ENCODE results near the gene CNTNAP2. TPM values are rescaled to one million over a fixed set of nuclear protein-coding genes. Genes with fewer than 3 reads are reported as not detected.

CNTNAP2 gene
- total RNA-seq, 2 experiments from 2014 or later, result 0.28 TPM; not detected in 1

GRCh38 chr7:148084138-148084537 lies 1967.5 kb downstream of the CNTNAP2 start:
- no peaks in the 10 kb centered on the region for H3K36me3 ChIP-seq (ENCODE audit: insufficient read depth, low read length)
- no peak for TF ChIP-seq EZH2phosphoT487 (IDR thresholded peaks at IDR 0.05; ENCODE audit: borderline replicate concordance, low read depth, low read length)
- TF ChIP-seq, protein P1, sequence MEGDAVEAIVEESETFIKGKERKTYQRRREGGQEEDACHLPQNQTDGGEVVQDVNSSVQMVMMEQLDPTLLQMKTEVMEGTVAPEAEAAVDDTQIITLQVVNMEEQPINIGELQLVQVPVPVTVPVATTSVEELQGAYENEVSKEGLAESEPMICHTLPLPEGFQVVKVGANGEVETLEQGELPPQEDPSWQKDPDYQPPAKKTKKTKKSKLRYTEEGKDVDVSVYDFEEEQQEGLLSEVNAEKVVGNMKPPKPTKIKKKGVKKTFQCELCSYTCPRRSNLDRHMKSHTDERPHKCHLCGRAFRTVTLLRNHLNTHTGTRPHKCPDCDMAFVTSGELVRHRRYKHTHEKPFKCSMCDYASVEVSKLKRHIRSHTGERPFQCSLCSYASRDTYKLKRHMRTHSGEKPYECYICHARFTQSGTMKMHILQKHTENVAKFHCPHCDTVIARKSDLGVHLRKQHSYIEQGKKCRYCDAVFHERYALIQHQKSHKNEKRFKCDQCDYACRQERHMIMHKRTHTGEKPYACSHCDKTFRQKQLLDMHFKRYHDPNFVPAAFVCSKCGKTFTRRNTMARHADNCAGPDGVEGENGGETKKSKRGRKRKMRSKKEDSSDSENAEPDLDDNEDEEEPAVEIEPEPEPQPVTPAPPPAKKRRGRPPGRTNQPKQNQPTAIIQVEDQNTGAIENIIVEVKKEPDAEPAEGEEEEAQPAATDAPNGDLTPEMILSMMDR (conservative IDR thresholded peaks at IDR 0.05; ENCODE audit: low read length), result peak; percentile 79
- POLR2A ChIA-PET, result no interaction called here
- peak; percentile 36 for DNase-seq (ENCODE audit: low spot score)
- H3K4me1 ChIP-seq (ENCODE audit: insufficient read depth, low read length, poor library complexity, severe bottlenecking), result no peaks in the 10 kb centered on the region
- BruUV-seq (replicated peaks), result no TSS peak
- H3K27ac ChIP-seq (ENCODE audit: low read depth, low read length, poor library complexity, severe bottlenecking), result no peak overlapping the region
- CTCF ChIA-PET (ENCODE audit: unreplicated experiment), result no interaction called here
- intact Hi-C loops (cut with micrococcal nuclease; ENCODE audit: unreplicated experiment), result loop anchor here (5.0 kb wide), 1 partner anchor 837 kb away; no protein-coding TSS in a partner anchor
- H4K20me1 ChIP-seq (ENCODE audit: insufficient read depth, low read length), result no peaks in the 10 kb centered on the region
- H2AFZ ChIP-seq (ENCODE audit: low read length), result no peak overlapping the region
- H3K79me2 ChIP-seq (ENCODE audit: insufficient read depth, low read depth, low read length), result no peaks in the 10 kb centered on the region
- no peaks in the 10 kb centered on the region for H3K9me3 ChIP-seq (ENCODE audit: low read length)
- H3K4me3 ChIP-seq (ENCODE audit: low read depth, low read length, poor library complexity, severe bottlenecking), result no peak overlapping the region
- no peaks in the 10 kb centered on the region for H3K9me2 ChIP-seq (ENCODE audit: insufficient read depth, low read length)
- no peak overlapping the region for H3K4me2 ChIP-seq (ENCODE audit: low read length)

DNA sequence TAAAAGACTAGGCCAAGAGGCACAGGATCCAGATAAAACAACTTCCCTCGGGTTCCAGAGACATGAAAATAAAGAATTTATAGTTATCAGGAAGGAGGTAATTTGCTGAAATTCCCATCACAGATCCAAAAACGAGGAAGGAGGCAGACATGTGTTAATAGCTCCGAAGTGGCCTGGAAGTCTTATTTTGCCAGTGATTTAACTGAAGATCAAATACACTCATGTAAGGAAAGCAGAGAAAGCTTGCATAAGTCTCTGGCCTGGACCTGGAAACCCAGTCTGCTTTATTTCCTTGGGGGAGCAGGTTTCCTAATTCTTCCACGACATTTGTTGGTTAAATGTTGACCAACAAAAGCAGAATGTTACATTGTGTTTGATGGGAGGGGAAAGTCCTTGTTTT lies 1975.3 kb downstream of the CNTNAP2 start:
- POLR2A ChIA-PET, result no interaction called here
- no peak for DNase-seq (ENCODE audit: low spot score)
- no peaks in the 10 kb centered on the region for H4K20me1 ChIP-seq (ENCODE audit: insufficient read depth, low read length)
- no peaks in the 10 kb centered on the region for H3K36me3 ChIP-seq (ENCODE audit: insufficient read depth, low read length)
- no peaks in the 10 kb centered on the region for H3K9me2 ChIP-seq (ENCODE audit: insufficient read depth, low read length)
- H3K4me2 ChIP-seq (ENCODE audit: low read length), result no peak overlapping the region
- H3K79me2 ChIP-seq (ENCODE audit: insufficient read depth, low read depth, low read length), result no peaks in the 10 kb centered on the region
- intact Hi-C loops (cut with micrococcal nuclease; ENCODE audit: unreplicated experiment), result no loop called here
- no peaks in the 10 kb centered on the region for H3K9me3 ChIP-seq (ENCODE audit: low read length)
- no peaks in the 10 kb centered on the region for H3K4me1 ChIP-seq (ENCODE audit: insufficient read depth, low read length, poor library complexity, severe bottlenecking)
- no TSS peak for BruUV-seq (replicated peaks)
- H3K4me3 ChIP-seq (ENCODE audit: low read depth, low read length, poor library complexity, severe bottlenecking), result no peak overlapping the region
- CTCF ChIA-PET (ENCODE audit: unreplicated experiment), result no interaction called here
- no peak overlapping the region for H2AFZ ChIP-seq (ENCODE audit: low read length)
- no peak overlapping the region for H3K27ac ChIP-seq (ENCODE audit: low read depth, low read length, poor library complexity, severe bottlenecking)
- TF ChIP-seq EZH2phosphoT487 (IDR thresholded peaks at IDR 0.05; ENCODE audit: borderline replicate concordance, low read depth, low read length), result no peak
- TF ChIP-seq, protein P1 (conservative IDR thresholded peaks at IDR 0.05; ENCODE audit: low read length), result no peak

DNA sequence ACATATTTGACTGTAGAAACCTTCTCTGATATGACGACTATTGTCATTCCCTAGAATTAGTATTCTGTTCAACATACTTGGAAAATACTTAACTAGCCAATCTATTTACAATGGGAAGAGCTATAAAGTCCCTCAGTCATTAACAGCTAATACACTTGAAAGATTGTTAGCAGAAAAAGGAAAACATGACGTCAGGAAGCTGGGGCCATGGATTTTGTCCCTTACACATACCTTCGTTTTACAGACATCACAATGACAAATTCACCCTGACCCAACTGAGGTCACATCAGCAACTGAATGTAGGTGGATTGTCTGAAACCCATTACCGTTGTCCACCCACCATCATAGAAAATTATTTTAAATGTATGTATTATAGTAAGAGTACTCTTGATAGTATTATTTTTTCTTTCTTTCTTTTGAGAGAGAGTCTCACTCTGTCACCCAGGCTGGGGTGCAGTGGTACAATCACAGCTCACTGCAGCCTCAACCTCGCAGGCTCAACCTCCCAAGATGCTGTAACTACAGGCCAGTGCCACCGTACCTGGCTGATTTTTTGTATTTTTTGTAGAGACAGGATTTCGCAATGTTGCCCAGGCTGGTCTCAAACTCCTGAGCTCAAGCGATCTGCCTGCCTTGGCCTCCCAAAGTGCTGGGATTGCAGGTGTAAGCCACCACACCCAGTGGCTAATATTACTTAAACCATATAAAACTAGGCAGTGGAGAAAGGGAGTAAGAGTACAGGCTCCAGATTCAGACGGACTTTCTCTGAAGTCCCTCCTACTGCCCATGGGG lies 1977.0 kb downstream of the CNTNAP2 start:
- H3K36me3 ChIP-seq (ENCODE audit: insufficient read depth, low read length), result no peaks in the 10 kb centered on the region
- H3K79me2 ChIP-seq (ENCODE audit: insufficient read depth, low read depth, low read length), result no peaks in the 10 kb centered on the region
- no peaks in the 10 kb centered on the region for H3K4me1 ChIP-seq (ENCODE audit: insufficient read depth, low read length, poor library complexity, severe bottlenecking)
- no peaks in the 10 kb centered on the region for H3K9me3 ChIP-seq (ENCODE audit: low read length)
- BruUV-seq (replicated peaks), result no TSS peak
- TF ChIP-seq EZH2phosphoT487 (IDR thresholded peaks at IDR 0.05; ENCODE audit: borderline replicate concordance, low read depth, low read length), result no peak
- TF ChIP-seq, protein P1 (conservative IDR thresholded peaks at IDR 0.05; ENCODE audit: low read length), result no peak
- H3K27ac ChIP-seq (ENCODE audit: low read depth, low read length, poor library complexity, severe bottlenecking), result no peak overlapping the region
- no peaks in the 10 kb centered on the region for H4K20me1 ChIP-seq (ENCODE audit: insufficient read depth, low read length)
- intact Hi-C loops (cut with micrococcal nuclease; ENCODE audit: unreplicated experiment), result no loop called here
- no peaks in the 10 kb centered on the region for H3K9me2 ChIP-seq (ENCODE audit: insufficient read depth, low read length)
- no peak overlapping the region for H3K4me2 ChIP-seq (ENCODE audit: low read length)
- POLR2A ChIA-PET, result interaction anchor here (0.6 to 0.8 kb wide), 3 partner anchors 35 to 1393 kb away, joined by 3 read pairs; no protein-coding TSS in a partner anchor
- CTCF ChIA-PET (ENCODE audit: unreplicated experiment), result no interaction called here
- DNase-seq (ENCODE audit: low spot score), result no peak
- no peak overlapping the region for H2AFZ ChIP-seq (ENCODE audit: low read length)
- H3K4me3 ChIP-seq (ENCODE audit: low read depth, low read length, poor library complexity, severe bottlenecking), result no peak overlapping the region
